Osteocyte (in vitro differentiated cells): ENCODE measurements around the gene KAT6B. TPM values are rescaled to one million over a fixed set of nuclear protein-coding genes. Genes with fewer than 3 reads are reported as not detected.

Experiments used
- DNase-seq: peaks from one replicate; pipeline ENCODE4 v3.0.0; 2021; ENCODE audit warnings: mixed read lengths; ENCODE audit not compliant: unreplicated experiment; ENCODE audit errors: extremely low spot score
- H3K27ac Mint-ChIP-seq: one replicate; pipeline ENCODE4 v1.8.0; 2021; ENCODE audit warnings: mild to moderate bottlenecking, mixed read lengths; ENCODE audit not compliant: unreplicated experiment
- H3K27me3 Mint-ChIP-seq: one replicate; pipeline ENCODE4 v1.8.0; 2021; ENCODE audit warnings: mixed read lengths; ENCODE audit not compliant: unreplicated experiment
- H3K36me3 Mint-ChIP-seq: one replicate; pipeline ENCODE4 v1.8.0; 2021; ENCODE audit warnings: mixed read lengths; ENCODE audit not compliant: unreplicated experiment
- H3K4me1 Mint-ChIP-seq: one replicate; pipeline ENCODE4 v1.8.0; 2021; ENCODE audit warnings: mixed read lengths; ENCODE audit not compliant: unreplicated experiment
- H3K4me3 Mint-ChIP-seq: one replicate; pipeline ENCODE4 v1.8.0; 2021; ENCODE audit warnings: mild to moderate bottlenecking, moderate library complexity, mixed read lengths; ENCODE audit not compliant: unreplicated experiment
- H3K9me3 Mint-ChIP-seq: one replicate; pipeline ENCODE4 v1.8.0; 2021; ENCODE audit warnings: mixed read lengths; ENCODE audit not compliant: unreplicated experiment
- CTCF ChIP-seq: fragments of 200-600 bp; sonication (generic); IDR thresholded peaks from 2 replicates; pipeline ENCODE4 v1.5.0; 2021; ENCODE audit warnings: antibody characterized with exemption, mild to moderate bottlenecking, moderate library complexity
- total RNA-seq: library from RNA; stranded (reverse); gene quantifications from 2 replicates; pipeline ENCODE4 v1.2.1, GENCODE V29; 2021

KAT6B gene
- total RNA-seq, 1 donor from 2014 or later = 28.2 TPM

- no peaks in the 10 kb centered on the region for H3K36me3 Mint-ChIP-seq
- H3K27ac Mint-ChIP-seq = no peak overlapping the region
- TF ChIP-seq CTCF = no peak
- H3K4me1 Mint-ChIP-seq = peaks cover 14% of the 10 kb centered on the region
- H3K4me3 Mint-ChIP-seq = no peak overlapping the region
- no peaks in the 10 kb centered on the region for H3K9me3 Mint-ChIP-seq
- no peak for DNase-seq
- H3K27me3 Mint-ChIP-seq = no peaks in the 10 kb centered on the region
Observed at GRCh38 chr10:74909670-74910069, 83.3 kb downstream of the KAT6B start.

GRCh38 chr10:74910241-74910975, 84.0 kb downstream of the KAT6B start:
- Mint-ChIP-seq H3K27me3 (no peaks in the 10 kb centered on the region), H3K4me3 (no peak overlapping the region), H3K4me1 (peaks cover 14% of the 10 kb centered on the region), H3K36me3 (no peaks in the 10 kb centered on the region), H3K27ac (no peak overlapping the region), H3K9me3 (no peaks in the 10 kb centered on the region)
- TF ChIP-seq CTCF = no peak
- DNase-seq = no peak

- no peak overlapping the region for H3K4me3 Mint-ChIP-seq
- DNase-seq = no peak
- no peak for TF ChIP-seq CTCF
- H3K9me3 Mint-ChIP-seq = no peaks in the 10 kb centered on the region
- no peak overlapping the region for H3K27ac Mint-ChIP-seq
- no peaks in the 10 kb centered on the region for H3K27me3 Mint-ChIP-seq
- peaks cover 14% of the 10 kb centered on the region for H3K4me1 Mint-ChIP-seq
- H3K36me3 Mint-ChIP-seq = no peaks in the 10 kb centered on the region
Observed at GRCh38 chr10:74910976-74911350, 84.6 kb downstream of the KAT6B start.

GRCh38 chr10:74912182-74912581, 85.8 kb downstream of the KAT6B start:
- H3K4me1 Mint-ChIP-seq = peaks cover 21% of the 10 kb centered on the region
- no peaks in the 10 kb centered on the region for H3K9me3 Mint-ChIP-seq
- H3K27ac Mint-ChIP-seq = no peak overlapping the region
- TF ChIP-seq CTCF = no peak
- H3K27me3 Mint-ChIP-seq = no peaks in the 10 kb centered on the region
- DNase-seq = no peak
- no peak overlapping the region for H3K4me3 Mint-ChIP-seq
- no peaks in the 10 kb centered on the region for H3K36me3 Mint-ChIP-seq

GRCh38 chr10:74912682-74913081, 86.3 kb downstream of the KAT6B start:
- H3K27ac Mint-ChIP-seq = no peak overlapping the region
- no peaks in the 10 kb centered on the region for H3K27me3 Mint-ChIP-seq
- no peak for TF ChIP-seq CTCF
- DNase-seq = no peak
- no peaks in the 10 kb centered on the region for H3K9me3 Mint-ChIP-seq
- peaks cover 25% of the 10 kb centered on the region for H3K4me1 Mint-ChIP-seq
- no peak overlapping the region for H3K4me3 Mint-ChIP-seq
- no peaks in the 10 kb centered on the region for H3K36me3 Mint-ChIP-seq
